ACC112 (cell line): ENCODE data around the gene RNASEH2C.
"Not testable (repeated sequence)": the region's sequence is repeated elsewhere in the genome, so short reads cannot be mapped to it uniquely, and the experiment has no call there.

Source experiments
- H2AFZ ChIP-seq: fragments of 200-600 bp; sonication (generic); one replicate; pipeline ENCODE4 v1.6.0; 2017; ENCODE audit warnings: antibody characterized with exemption, low read length; ENCODE audit not compliant: unreplicated experiment
- H3K27ac ChIP-seq: fragments of 200-600 bp; sonication (generic); 2 replicates; pipeline ENCODE4 v1.5.1; 2014; ENCODE audit warnings: low read depth, mild to moderate bottlenecking, antibody characterized with exemption, low read length, moderate library complexity
- H3K27me3 ChIP-seq: fragments of 200-600 bp; sonication (generic); 2 replicates; pipeline ENCODE4 v1.6.1; 2014; ENCODE audit warnings: mild to moderate bottlenecking, antibody characterized with exemption, low read length, moderate library complexity, mixed read lengths; ENCODE audit not compliant: insufficient read depth
- H3K36me3 ChIP-seq: fragments of 200-600 bp; sonication (generic); 2 replicates; pipeline ENCODE4 v1.6.1; 2016; ENCODE audit warnings: mild to moderate bottlenecking, antibody characterized with exemption, low read length, moderate library complexity, mixed read lengths; ENCODE audit not compliant: insufficient read depth
- H3K4me1 ChIP-seq: fragments of 200-600 bp; sonication (generic); one replicate; pipeline ENCODE4 v1.6.1; 2016; ENCODE audit warnings: low read length, mixed read lengths; ENCODE audit not compliant: insufficient read depth, unreplicated experiment, control insufficient read depth
- H3K4me3 ChIP-seq: fragments of 200-600 bp; sonication (generic); 2 replicates; pipeline ENCODE4 v1.5.1; 2014; ENCODE audit warnings: mild to moderate bottlenecking, low read depth, low read length
- H3K79me2 ChIP-seq: fragments of 200-600 bp; sonication (generic); one replicate; pipeline ENCODE4 v1.6.0; 2016; ENCODE audit warnings: low read length; ENCODE audit not compliant: control insufficient read depth, unreplicated experiment, insufficient read depth

The RNASEH2C gene

DNA sequence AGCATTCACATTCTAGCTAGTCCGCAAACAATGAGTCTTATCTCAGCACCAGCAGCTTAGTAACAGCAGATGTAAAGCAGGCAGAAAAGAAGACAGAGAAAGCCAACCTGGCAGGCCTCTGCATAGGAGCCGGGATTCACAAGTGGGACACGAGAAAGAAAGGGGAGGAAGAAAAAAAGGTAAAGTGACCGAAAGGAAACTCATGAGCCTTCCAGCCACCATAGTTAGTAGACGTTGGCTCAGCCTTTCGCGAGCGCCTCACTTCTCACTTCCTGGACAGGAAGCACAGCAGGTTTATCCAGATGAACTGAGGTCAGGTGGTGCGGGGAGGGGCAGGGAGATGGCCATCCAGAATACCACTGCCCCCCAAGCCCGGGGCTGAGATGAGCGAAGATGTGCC is 28.2 kb downstream of the RNASEH2C start:
- no peak overlapping the region for H3K4me3 ChIP-seq
- H3K4me1 ChIP-seq = no peaks in the 10 kb centered on the region
- no peak overlapping the region for H3K27ac ChIP-seq
- peaks cover 3% of the 10 kb centered on the region; the same call in 1 of the 2 replicates for H3K27me3 ChIP-seq
- no peaks in the 10 kb centered on the region for H3K79me2 ChIP-seq
- H2AFZ ChIP-seq = no peak overlapping the region
- H3K36me3 ChIP-seq = no peaks in the 10 kb centered on the region

- H3K27ac ChIP-seq, H3K4me1 ChIP-seq, H3K27me3 ChIP-seq, H3K4me3 ChIP-seq, H3K79me2 ChIP-seq, H2AFZ ChIP-seq, H3K36me3 ChIP-seq: not testable (repeated sequence)
Measured at GRCh38 chr11:65691847-65692246, 28.8 kb downstream of the RNASEH2C start.

DNA sequence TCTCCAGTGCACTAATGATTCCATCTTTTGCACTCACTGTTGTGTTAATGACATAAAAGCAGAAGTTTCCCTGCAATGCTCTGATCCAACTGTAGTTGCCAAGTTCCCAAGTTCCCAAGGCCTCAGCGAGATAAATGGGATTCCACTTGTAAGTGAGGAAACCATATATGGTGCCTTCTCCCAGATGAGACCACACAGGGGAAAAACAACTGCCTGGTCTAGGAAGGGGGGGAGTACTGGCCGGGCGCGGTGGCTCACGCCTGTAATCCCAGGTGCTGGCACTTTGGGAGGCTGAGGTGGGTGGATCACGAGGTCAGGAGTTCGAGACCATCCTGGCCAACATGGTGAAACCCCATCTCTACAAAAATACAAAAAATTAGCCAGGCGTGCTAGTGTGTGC is 34.6 kb downstream of the RNASEH2C start:
- H3K27ac ChIP-seq = no peak overlapping the region
- no peaks in the 10 kb centered on the region for H3K79me2 ChIP-seq
- H2AFZ ChIP-seq = no peak overlapping the region
- peaks cover 18% of the 10 kb centered on the region for H3K27me3 ChIP-seq
- no peak overlapping the region for H3K4me3 ChIP-seq
- H3K36me3 ChIP-seq = no peaks in the 10 kb centered on the region
- no peaks in the 10 kb centered on the region for H3K4me1 ChIP-seq

DNA sequence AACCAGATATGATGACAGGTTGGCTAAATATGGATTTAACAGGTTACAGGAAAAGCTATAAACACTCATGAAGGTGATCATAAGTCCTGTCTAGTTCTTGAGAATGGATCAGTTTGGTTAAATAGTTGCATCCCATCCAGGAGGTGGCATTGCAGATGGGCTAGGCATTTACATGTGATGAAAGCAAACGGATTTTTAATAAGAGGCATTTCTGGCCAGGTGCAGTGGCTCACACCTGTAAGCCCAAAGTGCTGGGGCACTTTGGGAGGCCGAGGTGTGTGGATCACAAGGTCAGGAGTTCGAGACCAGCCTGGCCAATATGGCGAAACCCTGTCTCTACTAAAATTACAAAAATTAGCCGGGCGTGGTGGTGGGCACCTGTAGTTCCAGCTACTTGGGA is 37.1 kb downstream of the RNASEH2C start:
- H3K4me1 ChIP-seq, H3K4me3 ChIP-seq, H3K27ac ChIP-seq, H3K36me3 ChIP-seq, H2AFZ ChIP-seq, H3K79me2 ChIP-seq: not testable (repeated sequence)
- H3K27me3 ChIP-seq = peaks cover 18% of the 10 kb centered on the region

- Histone ChIP-seq H3K4me3 (no peak overlapping the region), H3K27me3 (peaks cover 15% of the 10 kb centered on the region), H3K27ac (no peak overlapping the region), H2AFZ (no peak overlapping the region), H3K79me2 (no peaks in the 10 kb centered on the region), H3K4me1 (no peaks in the 10 kb centered on the region), H3K36me3 (no peaks in the 10 kb centered on the region)
Measured at GRCh38 chr11:65680192-65680743, 40.3 kb downstream of the RNASEH2C start.

DNA sequence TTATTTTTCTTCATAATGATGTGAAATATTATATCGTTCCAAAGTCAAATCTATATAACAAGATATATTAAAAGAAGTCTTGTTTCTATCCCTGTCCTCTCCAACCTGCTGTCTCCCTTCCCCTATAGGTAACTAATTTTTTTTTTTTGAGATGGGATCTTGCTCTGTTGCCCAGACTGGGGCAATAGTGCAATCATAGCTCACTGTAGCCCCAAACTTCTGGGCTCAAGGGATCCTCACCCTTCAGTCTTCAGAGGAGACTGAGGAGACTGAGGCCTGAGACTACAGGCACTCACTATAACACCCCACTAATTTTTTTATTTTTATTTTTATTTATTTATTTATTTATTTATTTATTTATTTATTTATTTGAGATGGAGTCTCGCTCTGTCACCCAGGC is 47.6 kb downstream of the RNASEH2C start:
- Histone ChIP-seq H3K4me1 (no peaks in the 10 kb centered on the region), H3K79me2 (no peaks in the 10 kb centered on the region), H3K4me3 (no peak overlapping the region), H3K27me3 (no peaks in the 10 kb centered on the region), H3K27ac (no peak overlapping the region), H3K36me3 (no peaks in the 10 kb centered on the region), H2AFZ (no peak overlapping the region)

DNA sequence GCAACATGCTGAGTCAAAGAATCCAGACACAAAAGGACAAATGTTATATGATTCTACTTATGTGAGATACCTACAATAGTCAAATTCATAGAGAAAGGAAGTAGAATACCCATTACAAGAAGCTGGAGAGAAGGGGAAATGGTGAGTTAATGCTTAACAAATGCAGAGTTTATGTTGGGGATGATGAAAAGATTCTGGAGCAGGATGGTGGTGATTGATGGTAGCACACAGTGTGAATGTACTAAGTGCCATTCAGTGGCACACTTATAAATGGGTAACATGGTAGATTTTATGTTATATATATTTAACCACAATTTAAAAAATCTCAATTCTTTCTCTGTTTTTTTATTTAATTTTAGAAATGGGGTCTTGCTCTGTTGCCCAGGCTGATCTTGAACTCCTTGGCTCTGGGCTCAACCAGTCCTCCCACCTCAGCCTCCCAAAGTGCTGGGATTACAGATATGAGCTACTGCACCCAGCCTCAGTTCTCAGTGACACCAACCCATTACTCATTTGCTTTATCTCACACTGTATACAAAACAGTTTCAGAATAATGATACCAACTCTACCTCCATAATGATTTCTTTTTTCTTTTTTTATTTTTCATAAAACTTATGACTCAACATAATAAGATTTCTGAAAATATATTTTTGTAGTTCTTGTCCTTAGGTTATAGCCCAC is 48.3 kb downstream of the RNASEH2C start:
- H3K4me3 ChIP-seq = no peak overlapping the region
- no peak overlapping the region for H3K27ac ChIP-seq
- no peaks in the 10 kb centered on the region for H3K36me3 ChIP-seq
- no peak overlapping the region for H2AFZ ChIP-seq
- H3K4me1 ChIP-seq = no peaks in the 10 kb centered on the region
- no peaks in the 10 kb centered on the region for H3K79me2 ChIP-seq
- no peaks in the 10 kb centered on the region for H3K27me3 ChIP-seq
